AML-193 (cell line): Measurements from ENCODE around the gene TRIM28.
"Not testable (repeated sequence)": the region's sequence is repeated elsewhere in the genome, so short reads cannot be mapped to it uniquely, and the experiment has no call there.

Experiments used
- DNase-seq, 2 experiments: peaks; one replicate each; lab custom pipeline; 2025; lab: John Stamatoyannopoulos, UW

The TRIM28 gene

GRCh38 chr19:58561373-58562121, 17.7 kb downstream of the TRIM28 start:
- DNase-seq = no peak

GRCh38 chr19:58562122-58563033, 18.5 kb downstream of the TRIM28 start:
- no peak for DNase-seq

- no peak for DNase-seq
These were observed 19.2 kb downstream of the TRIM28 start for GRCh38 chr19:58563034-58563573.

- DNase-seq = no peak
These were observed 20.0 kb downstream of the TRIM28 start for GRCh38 chr19:58563823-58564222.

GRCh38 chr19:58566989-58567388, 23.1 kb downstream of the TRIM28 start:
- no peak for DNase-seq

- DNase-seq = no peak
These were observed 24.7 kb downstream of the TRIM28 start for GRCh38 chr19:58568453-58569130.

GRCh38 chr19:58569191-58569942, 25.5 kb downstream of the TRIM28 start:
- no peak for DNase-seq

GRCh38 chr19:58569943-58570670, 26.2 kb downstream of the TRIM28 start:
- DNase-seq = no peak

GRCh38 chr19:58570770-58571574, 27.1 kb downstream of the TRIM28 start:
- DNase-seq = no peak

GRCh38 chr19:58571575-58571947, 27.7 kb downstream of the TRIM28 start:
- no peak for DNase-seq

- DNase-seq = no peak
These were observed 28.4 kb downstream of the TRIM28 start for GRCh38 chr19:58572026-58572817.

GRCh38 chr19:58572818-58573657, 29.2 kb downstream of the TRIM28 start, which contains the start of gene MZF1:
Gene MZF1, minus strand, starts transcription at chr19:58573335. Its CDS starts 1,946 bp downstream, at chr19:58571389.
- DNase-seq = no peak

GRCh38 chr19:58573658-58574164, 29.8 kb downstream of the TRIM28 start:
- DNase-seq = no peak

GRCh38 chr19:58575183-58576041, 31.5 kb downstream of the TRIM28 start:
- DNase-seq = no peak

GRCh38 chr19:58577581-58577980, 33.7 kb downstream of the TRIM28 start:
- DNase-seq = not testable (repeated sequence)

- no peak for DNase-seq
These were observed 34.4 kb downstream of the TRIM28 start for GRCh38 chr19:58578012-58578925.
